NOMO-1 treated with dmso at 0.1 percent for 144 hours (cell line): Measurements from ENCODE around the gene KMO.

ENCODE experiments used
- DNase-seq: peaks from one replicate; lab custom pipeline; 2025; ENCODE audit not compliant: unreplicated experiment; lab: John Stamatoyannopoulos, UW

KMO gene

DNA sequence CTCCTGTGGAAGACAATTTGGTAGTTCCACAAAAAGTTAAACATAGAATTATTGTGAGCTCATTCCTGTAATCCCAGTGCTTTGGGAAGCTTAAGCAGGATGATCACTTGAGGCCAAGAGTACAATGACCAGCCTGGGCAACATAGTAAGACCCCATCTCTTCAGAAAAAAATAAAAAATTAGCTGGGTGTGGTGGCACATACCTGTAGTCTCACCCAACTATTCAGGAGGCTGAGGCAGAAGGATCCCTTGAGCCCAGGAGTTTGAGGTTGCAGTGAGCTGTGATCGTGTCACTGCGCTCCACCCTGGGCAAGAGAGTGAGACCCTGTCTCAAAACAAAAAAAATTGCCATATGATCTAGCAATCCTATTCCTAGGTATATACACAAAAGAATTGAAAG lies 112.1 kb downstream of the KMO start:
- no peak for DNase-seq

DNA sequence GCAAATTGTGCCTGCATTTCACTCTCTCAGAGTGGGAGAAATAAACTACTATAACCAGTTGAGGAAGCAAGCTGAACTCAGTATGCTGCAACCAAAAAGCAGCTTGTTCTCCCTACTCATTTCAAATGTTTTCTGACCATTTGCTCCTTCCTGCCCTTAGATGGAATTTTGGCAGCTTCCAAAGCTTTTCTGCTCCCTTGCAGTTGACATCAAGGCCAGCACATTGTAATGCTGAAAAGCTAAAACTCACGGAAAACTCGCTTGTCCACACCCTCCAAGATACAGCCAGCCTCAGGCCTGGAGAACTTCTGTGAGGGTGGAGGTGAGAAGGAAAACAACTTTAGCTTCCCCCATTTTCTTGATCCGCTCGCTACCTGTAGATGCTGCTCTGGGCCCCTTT lies 113.0 kb downstream of the KMO start:
- no peak for DNase-seq
